ENCODE results near the gene TBC1D32. TPM values are rescaled to one million over a fixed set of nuclear protein-coding genes. Genes with fewer than 3 reads are reported as not detected.

TBC1D32 gene
- total RNA-seq, 1 experiment from 2014 or later = 2.6 TPM

Other genes with a start within 250 kb of the TBC1D32 start
- gene GJA1, start 101.2 kb upstream of the TBC1D32 start, total RNA-seq (2014; rRNA removed; shearing (Covaris generic)) = 39.2 and 54.5 TPM in 2 replicates

Measured in M059J (cell line).